ENCODE measurements around the gene NRL. TPM values are rescaled to one million over a fixed set of nuclear protein-coding genes. Genes with fewer than 3 reads are reported as not detected.

Gene NRL
- total and polyA plus RNA-seq, 4 donors = 1.5 to 3.2 (median 2.8) TPM

DNA sequence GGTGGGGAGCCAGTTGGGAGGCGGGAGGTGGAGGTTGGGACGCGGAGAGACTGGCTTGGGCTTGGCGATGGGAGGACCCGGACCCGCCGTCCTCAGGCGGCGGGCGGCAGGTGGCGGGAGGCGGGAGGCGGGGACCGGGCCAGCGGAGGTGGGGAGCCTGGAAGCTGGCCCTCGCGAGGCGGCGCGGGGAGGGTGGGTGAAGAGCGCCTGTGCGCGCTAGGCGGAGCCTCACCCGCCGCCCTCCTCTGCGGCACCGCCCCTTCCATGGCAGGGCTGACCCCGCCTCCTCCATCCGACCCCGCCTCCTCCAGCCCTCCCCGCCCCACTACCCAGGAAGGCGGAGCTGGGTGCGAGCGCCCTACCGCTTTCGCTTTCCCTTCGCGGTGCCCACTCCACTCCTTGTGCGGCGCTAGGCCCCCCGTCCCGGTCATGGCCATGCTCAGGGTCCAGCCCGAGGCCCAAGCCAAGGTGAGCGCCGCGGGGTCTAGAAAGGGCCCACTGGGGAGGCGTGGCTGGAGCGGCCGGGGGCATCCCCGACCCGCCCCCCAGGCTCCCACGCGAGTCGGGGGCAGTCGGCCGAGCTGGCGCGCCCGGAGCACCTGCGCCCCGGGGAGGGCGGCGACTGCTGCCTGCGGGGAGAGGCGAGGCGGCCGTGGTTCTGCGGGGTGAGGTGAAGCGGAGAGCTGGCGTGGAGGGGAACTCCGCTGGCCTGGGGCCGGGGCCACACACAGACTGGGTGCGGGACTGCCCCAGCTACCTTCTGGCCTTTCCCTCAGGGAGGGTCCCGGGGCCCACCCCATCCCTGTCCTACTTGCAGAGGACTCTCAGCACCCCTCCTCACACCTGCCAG, 21.3 kb upstream of the NRL start, which contains the start of gene PSME1:
TSS of gene PSME1 (plus strand) at position 361 of the 850 bp plus-strand sequence. CDS start at position 430, 69 bp downstream.
- H3K27me3 ChIP-seq (ENCODE audit: control insufficient read depth in 4 of 4, insufficient read depth in 4 of 4, low read length in 3 of 4) = no peaks in the 10 kb centered on the region
- peak within 1 kb of the TSS; percentile 90 to 94 for H3K27ac ChIP-seq (ENCODE audit: low read depth in 1 of 2, low read length in 2 of 2)
- TF ChIP-seq HNF4A (conservative IDR thresholded peaks at IDR 0.05) = peak in 1 of 2 donors; percentile 6
- peak in 1 of 2 donors; percentile 30 for TF ChIP-seq RAD21 (IDR thresholded peaks at IDR 0.05)
- TF ChIP-seq, protein P1, sequence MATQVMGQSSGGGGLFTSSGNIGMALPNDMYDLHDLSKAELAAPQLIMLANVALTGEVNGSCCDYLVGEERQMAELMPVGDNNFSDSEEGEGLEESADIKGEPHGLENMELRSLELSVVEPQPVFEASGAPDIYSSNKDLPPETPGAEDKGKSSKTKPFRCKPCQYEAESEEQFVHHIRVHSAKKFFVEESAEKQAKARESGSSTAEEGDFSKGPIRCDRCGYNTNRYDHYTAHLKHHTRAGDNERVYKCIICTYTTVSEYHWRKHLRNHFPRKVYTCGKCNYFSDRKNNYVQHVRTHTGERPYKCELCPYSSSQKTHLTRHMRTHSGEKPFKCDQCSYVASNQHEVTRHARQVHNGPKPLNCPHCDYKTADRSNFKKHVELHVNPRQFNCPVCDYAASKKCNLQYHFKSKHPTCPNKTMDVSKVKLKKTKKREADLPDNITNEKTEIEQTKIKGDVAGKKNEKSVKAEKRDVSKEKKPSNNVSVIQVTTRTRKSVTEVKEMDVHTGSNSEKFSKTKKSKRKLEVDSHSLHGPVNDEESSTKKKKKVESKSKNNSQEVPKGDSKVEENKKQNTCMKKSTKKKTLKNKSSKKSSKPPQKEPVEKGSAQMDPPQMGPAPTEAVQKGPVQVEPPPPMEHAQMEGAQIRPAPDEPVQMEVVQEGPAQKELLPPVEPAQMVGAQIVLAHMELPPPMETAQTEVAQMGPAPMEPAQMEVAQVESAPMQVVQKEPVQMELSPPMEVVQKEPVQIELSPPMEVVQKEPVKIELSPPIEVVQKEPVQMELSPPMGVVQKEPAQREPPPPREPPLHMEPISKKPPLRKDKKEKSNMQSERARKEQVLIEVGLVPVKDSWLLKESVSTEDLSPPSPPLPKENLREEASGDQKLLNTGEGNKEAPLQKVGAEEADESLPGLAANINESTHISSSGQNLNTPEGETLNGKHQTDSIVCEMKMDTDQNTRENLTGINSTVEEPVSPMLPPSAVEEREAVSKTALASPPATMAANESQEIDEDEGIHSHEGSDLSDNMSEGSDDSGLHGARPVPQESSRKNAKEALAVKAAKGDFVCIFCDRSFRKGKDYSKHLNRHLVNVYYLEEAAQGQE (IDR thresholded peaks at IDR 0.05) = peak; percentile 20
- TF ChIP-seq NR2F2 (IDR thresholded peaks at IDR 0.05) = no peak
- TF ChIP-seq SP1 (IDR thresholded peaks at IDR 0.05) = peak; percentile 60
- TF ChIP-seq YY1 (IDR thresholded peaks at IDR 0.05) = peak; percentile 57
- peaks cover 2 to 16% (median 13%) of the 10 kb centered on the region in 4 donors for H3K36me3 ChIP-seq (ENCODE audit: control insufficient read depth in 4 of 4, insufficient read depth in 3 of 4, low read depth in 1 of 4, low read length in 3 of 4)
- peak within 1 kb of the TSS; percentile 81 to 89 (median 85) for H3K4me3 ChIP-seq (ENCODE audit: low read depth in 1 of 3, low read length in 3 of 3)
- H3K9me3 ChIP-seq (ENCODE audit: control insufficient read depth in 4 of 4, low read length in 3 of 4) = no peaks in the 10 kb centered on the region
- peak within 1 kb of the TSS; percentile 59 to 79 for H3K9ac ChIP-seq (ENCODE audit: low read depth in 1 of 2, low read length in 2 of 2)
- DNase-seq (ENCODE audit: low spot score) = peak; percentile 96
- under 1% methylated on average over 75 of the region's 75 CpGs for WGBS
- peaks cover 7 to 56% (median 42%) of the 10 kb centered on the region in 4 donors for H3K4me1 ChIP-seq (ENCODE audit: control insufficient read depth in 4 of 4, insufficient read depth in 4 of 4, low read length in 3 of 4)

DNA sequence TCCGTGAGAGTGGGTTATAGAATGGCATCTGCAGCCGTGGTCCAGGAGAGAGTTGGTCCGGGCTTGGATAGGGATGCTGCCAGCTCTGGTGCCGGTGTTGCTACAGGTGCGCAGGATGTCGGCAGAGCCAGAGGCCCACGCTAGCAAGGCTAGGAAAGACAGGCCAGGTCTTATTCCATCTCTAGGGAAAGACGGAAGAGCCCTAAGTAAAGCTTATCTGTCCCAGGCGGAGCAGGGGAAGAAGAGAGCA, 20.8 kb upstream of the NRL start:
- no peak for DNase-seq (ENCODE audit: low spot score)
- Histone ChIP-seq H3K27me3 (ENCODE audit: control insufficient read depth in 4 of 4, insufficient read depth in 4 of 4, low read length in 3 of 4) (no peaks in the 10 kb centered on the region), H3K27ac (ENCODE audit: low read depth in 1 of 2, low read length in 2 of 2) (peak overlapping the region; percentile 62 to 94), H3K4me1 (ENCODE audit: control insufficient read depth in 4 of 4, insufficient read depth in 4 of 4, low read length in 3 of 4) (peaks cover 10 to 56% (median 45%) of the 10 kb centered on the region in 4 donors), H3K36me3 (ENCODE audit: control insufficient read depth in 4 of 4, insufficient read depth in 3 of 4, low read depth in 1 of 4, low read length in 3 of 4) (peaks cover 2 to 16% (median 13%) of the 10 kb centered on the region in 4 donors), H3K4me3 (ENCODE audit: low read depth in 1 of 3, low read length in 3 of 3) (peak overlapping the region; percentile 38 to 89 (median 55)), H3K9me3 (ENCODE audit: control insufficient read depth in 4 of 4, low read length in 3 of 4) (no peaks in the 10 kb centered on the region), H3K9ac (ENCODE audit: low read depth in 1 of 2, low read length in 2 of 2) (peak overlapping the region in 1 of 2 donors; percentile 59)
- TF ChIP-seq JUND (IDR thresholded peaks at IDR 0.05) (no peak), YY1 (IDR thresholded peaks at IDR 0.05) (no peak), HNF4A (conservative IDR thresholded peaks at IDR 0.05) (no peak), SP1 (IDR thresholded peaks at IDR 0.05) (no peak), NR2F2 (IDR thresholded peaks at IDR 0.05) (no peak), FOXA1 (IDR thresholded peaks at IDR 0.05) (no peak), GABPA (IDR thresholded peaks at IDR 0.05 in 1 of 2, conservative IDR thresholded peaks at IDR 0.05 in 1 of 2) (no peak), HNF4G (IDR thresholded peaks at IDR 0.05) (no peak), RAD21 (IDR thresholded peaks at IDR 0.05) (no peak), TAF1 (conservative IDR thresholded peaks at IDR 0.05) (no peak), EGR1 (IDR thresholded peaks at IDR 0.05; ENCODE audit: low read depth in 2 of 2) (no peak), RXRA (IDR thresholded peaks at IDR 0.05) (no peak), FOXA2 (IDR thresholded peaks at IDR 0.05) (no peak)
- TF ChIP-seq, protein P2, sequence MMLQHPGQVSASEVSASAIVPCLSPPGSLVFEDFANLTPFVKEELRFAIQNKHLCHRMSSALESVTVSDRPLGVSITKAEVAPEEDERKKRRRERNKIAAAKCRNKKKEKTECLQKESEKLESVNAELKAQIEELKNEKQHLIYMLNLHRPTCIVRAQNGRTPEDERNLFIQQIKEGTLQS (IDR thresholded peaks at IDR 0.05) = no peak
- TF ChIP-seq, protein P3, sequence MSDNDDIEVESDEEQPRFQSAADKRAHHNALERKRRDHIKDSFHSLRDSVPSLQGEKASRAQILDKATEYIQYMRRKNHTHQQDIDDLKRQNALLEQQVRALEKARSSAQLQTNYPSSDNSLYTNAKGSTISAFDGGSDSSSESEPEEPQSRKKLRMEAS (IDR thresholded peaks at IDR 0.05) = no peak
- TF ChIP-seq, protein P4, sequence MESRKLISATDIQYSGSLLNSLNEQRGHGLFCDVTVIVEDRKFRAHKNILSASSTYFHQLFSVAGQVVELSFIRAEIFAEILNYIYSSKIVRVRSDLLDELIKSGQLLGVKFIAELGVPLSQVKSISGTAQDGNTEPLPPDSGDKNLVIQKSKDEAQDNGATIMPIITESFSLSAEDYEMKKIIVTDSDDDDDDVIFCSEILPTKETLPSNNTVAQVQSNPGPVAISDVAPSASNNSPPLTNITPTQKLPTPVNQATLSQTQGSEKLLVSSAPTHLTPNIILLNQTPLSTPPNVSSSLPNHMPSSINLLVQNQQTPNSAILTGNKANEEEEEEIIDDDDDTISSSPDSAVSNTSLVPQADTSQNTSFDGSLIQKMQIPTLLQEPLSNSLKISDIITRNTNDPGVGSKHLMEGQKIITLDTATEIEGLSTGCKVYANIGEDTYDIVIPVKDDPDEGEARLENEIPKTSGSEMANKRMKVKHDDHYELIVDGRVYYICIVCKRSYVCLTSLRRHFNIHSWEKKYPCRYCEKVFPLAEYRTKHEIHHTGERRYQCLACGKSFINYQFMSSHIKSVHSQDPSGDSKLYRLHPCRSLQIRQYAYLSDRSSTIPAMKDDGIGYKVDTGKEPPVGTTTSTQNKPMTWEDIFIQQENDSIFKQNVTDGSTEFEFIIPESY (IDR thresholded peaks at IDR 0.05) = no peak
- TF ChIP-seq, protein P1 (IDR thresholded peaks at IDR 0.05) = no peak
- TF ChIP-seq, protein P5, sequence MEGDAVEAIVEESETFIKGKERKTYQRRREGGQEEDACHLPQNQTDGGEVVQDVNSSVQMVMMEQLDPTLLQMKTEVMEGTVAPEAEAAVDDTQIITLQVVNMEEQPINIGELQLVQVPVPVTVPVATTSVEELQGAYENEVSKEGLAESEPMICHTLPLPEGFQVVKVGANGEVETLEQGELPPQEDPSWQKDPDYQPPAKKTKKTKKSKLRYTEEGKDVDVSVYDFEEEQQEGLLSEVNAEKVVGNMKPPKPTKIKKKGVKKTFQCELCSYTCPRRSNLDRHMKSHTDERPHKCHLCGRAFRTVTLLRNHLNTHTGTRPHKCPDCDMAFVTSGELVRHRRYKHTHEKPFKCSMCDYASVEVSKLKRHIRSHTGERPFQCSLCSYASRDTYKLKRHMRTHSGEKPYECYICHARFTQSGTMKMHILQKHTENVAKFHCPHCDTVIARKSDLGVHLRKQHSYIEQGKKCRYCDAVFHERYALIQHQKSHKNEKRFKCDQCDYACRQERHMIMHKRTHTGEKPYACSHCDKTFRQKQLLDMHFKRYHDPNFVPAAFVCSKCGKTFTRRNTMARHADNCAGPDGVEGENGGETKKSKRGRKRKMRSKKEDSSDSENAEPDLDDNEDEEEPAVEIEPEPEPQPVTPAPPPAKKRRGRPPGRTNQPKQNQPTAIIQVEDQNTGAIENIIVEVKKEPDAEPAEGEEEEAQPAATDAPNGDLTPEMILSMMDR (IDR thresholded peaks at IDR 0.05; ENCODE audit: low read depth, low read length, missing input control) = no peak
- WGBS = 4% methylated on average over 9 of the region's 9 CpGs
